Mucosa of rectum (tissue), 2 donors: ENCODE data around the gene SBF2.
"Not testable (repeated sequence)": the region's sequence is repeated elsewhere in the genome, so short reads cannot be mapped to it uniquely, and the experiment has no call there.

Experiments
- H3K27ac ChIP-seq, 2 donors: one replicate each; pipeline ENCODE4 v1.7.0; 2013; ENCODE audit warnings: inconsistent platforms in 2 of 2, low read depth in 2 of 2, low read length in 2 of 2
- H3K27me3 ChIP-seq, 2 donors: one replicate each; pipeline ENCODE4 v1.7.0; 2013; ENCODE audit warnings: low read length in 2 of 2; ENCODE audit not compliant: control insufficient read depth in 2 of 2, insufficient read depth in 2 of 2
- H3K36me3 ChIP-seq, 2 donors: one replicate each; pipeline ENCODE4 v1.7.0; 2013; ENCODE audit warnings: low read length in 2 of 2; ENCODE audit not compliant: control insufficient read depth in 2 of 2, insufficient read depth in 2 of 2
- H3K4me1 ChIP-seq, 2 donors: one replicate each; pipeline ENCODE4 v1.7.0; 2013; ENCODE audit warnings: low read length in 2 of 2, mild to moderate bottlenecking in 1 of 2; ENCODE audit not compliant: control insufficient read depth in 2 of 2, insufficient read depth in 2 of 2
- H3K4me3 ChIP-seq, 2 donors: one replicate each; pipeline ENCODE4 v1.7.0; 2013; ENCODE audit warnings: low read length in 2 of 2
- H3K9ac ChIP-seq, 2 donors: one replicate each; pipeline ENCODE4 v1.7.0; 2013; ENCODE audit warnings: low read length in 2 of 2, low read depth in 1 of 2, mild to moderate bottlenecking in 1 of 2
- H3K9me3 ChIP-seq, 2 donors: one replicate each; pipeline ENCODE4 v1.7.0; 2013; ENCODE audit warnings: low read length in 2 of 2; ENCODE audit not compliant: control insufficient read depth in 2 of 2
- donor health status: healthy.
- donor health status: Normal muscosa, but diverticular disease.

The SBF2 gene

GRCh38 chr11:10041748-10042446, 252.1 kb downstream of the SBF2 start:
- Histone ChIP-seq H3K4me1 (no peaks in the 10 kb centered on the region), H3K36me3 (no peaks in the 10 kb centered on the region), H3K27ac (no peak overlapping the region), H3K27me3 (no peaks in the 10 kb centered on the region), H3K9me3 (peaks cover 3 to 6% of the 10 kb centered on the region in 2 donors), H3K4me3 (no peak overlapping the region), H3K9ac (no peak overlapping the region)

- Histone ChIP-seq H3K9ac (no peak overlapping the region), H3K9me3 (peaks cover 3 to 6% of the 10 kb centered on the region in 2 donors), H3K36me3 (no peaks in the 10 kb centered on the region), H3K4me3 (no peak overlapping the region), H3K27ac (no peak overlapping the region), H3K27me3 (no peaks in the 10 kb centered on the region), H3K4me1 (no peaks in the 10 kb centered on the region)
Measured at GRCh38 chr11:10041332-10041731, 252.7 kb downstream of the SBF2 start.

GRCh38 chr11:10038521-10039302, 255.3 kb downstream of the SBF2 start:
- Histone ChIP-seq H3K9me3 (no peaks in the 10 kb centered on the region), H3K4me3 (no peak overlapping the region), H3K9ac (no peak overlapping the region), H3K27me3 (no peaks in the 10 kb centered on the region), H3K36me3 (no peaks in the 10 kb centered on the region), H3K27ac (no peak overlapping the region), H3K4me1 (no peaks in the 10 kb centered on the region)

GRCh38 chr11:10035932-10036331, 258.1 kb downstream of the SBF2 start:
- H3K9ac ChIP-seq, H3K9me3 ChIP-seq, H3K4me1 ChIP-seq, H3K27ac ChIP-seq, H3K27me3 ChIP-seq, H3K36me3 ChIP-seq, H3K4me3 ChIP-seq: not testable (repeated sequence)

GRCh38 chr11:10032935-10033334, 261.1 kb downstream of the SBF2 start:
- Histone ChIP-seq H3K9ac (no peak overlapping the region), H3K9me3 (no peaks in the 10 kb centered on the region), H3K27ac (no peak overlapping the region), H3K27me3 (no peaks in the 10 kb centered on the region), H3K4me1 (no peaks in the 10 kb centered on the region), H3K36me3 (no peaks in the 10 kb centered on the region), H3K4me3 (no peak overlapping the region)

GRCh38 chr11:10030122-10030490, 263.9 kb downstream of the SBF2 start:
- H3K9me3 ChIP-seq: no peaks in the 10 kb centered on the region
- no peaks in the 10 kb centered on the region for H3K27me3 ChIP-seq
- no peaks in the 10 kb centered on the region for H3K4me1 ChIP-seq
- no peak overlapping the region for H3K4me3 ChIP-seq
- peaks cover 0 to 2% of the 10 kb centered on the region in 2 donors for H3K36me3 ChIP-seq
- no peak overlapping the region for H3K27ac ChIP-seq
- H3K9ac ChIP-seq: no peak overlapping the region

- no peaks in the 10 kb centered on the region for H3K4me1 ChIP-seq
- peaks cover 0 to 2% of the 10 kb centered on the region in 2 donors for H3K36me3 ChIP-seq
- H3K27ac ChIP-seq: no peak overlapping the region
- H3K9me3 ChIP-seq: no peaks in the 10 kb centered on the region
- H3K4me3 ChIP-seq: no peak overlapping the region
- H3K9ac ChIP-seq: no peak overlapping the region
- no peaks in the 10 kb centered on the region for H3K27me3 ChIP-seq
Measured at GRCh38 chr11:10029386-10030121, 264.5 kb downstream of the SBF2 start.

- no peaks in the 10 kb centered on the region for H3K9me3 ChIP-seq
- H3K27ac ChIP-seq: no peak overlapping the region
- peaks cover 0 to 2% of the 10 kb centered on the region in 2 donors for H3K36me3 ChIP-seq
- no peaks in the 10 kb centered on the region for H3K27me3 ChIP-seq
- no peaks in the 10 kb centered on the region for H3K4me1 ChIP-seq
- H3K4me3 ChIP-seq: no peak overlapping the region
- H3K9ac ChIP-seq: no peak overlapping the region
Measured at GRCh38 chr11:10026514-10026913, 267.5 kb downstream of the SBF2 start.

- Histone ChIP-seq H3K9me3 (no peaks in the 10 kb centered on the region), H3K4me3 (no peak overlapping the region), H3K27ac (no peak overlapping the region), H3K36me3 (peaks cover 0 to 2% of the 10 kb centered on the region in 2 donors), H3K4me1 (peaks cover 0 to 4% of the 10 kb centered on the region in 2 donors), H3K9ac (no peak overlapping the region), H3K27me3 (no peaks in the 10 kb centered on the region)
Measured at GRCh38 chr11:10023212-10023611, 270.8 kb downstream of the SBF2 start.

GRCh38 chr11:10022764-10023163, 271.3 kb downstream of the SBF2 start:
- H3K9ac ChIP-seq: no peak overlapping the region
- peaks cover 0 to 1% of the 10 kb centered on the region in 2 donors for H3K36me3 ChIP-seq
- H3K9me3 ChIP-seq: no peaks in the 10 kb centered on the region
- no peak overlapping the region for H3K4me3 ChIP-seq
- H3K4me1 ChIP-seq: peaks cover 0 to 4% of the 10 kb centered on the region in 2 donors
- no peak overlapping the region for H3K27ac ChIP-seq
- H3K27me3 ChIP-seq: no peaks in the 10 kb centered on the region
